ENCODE data around the gene LIMK2.

DNA sequence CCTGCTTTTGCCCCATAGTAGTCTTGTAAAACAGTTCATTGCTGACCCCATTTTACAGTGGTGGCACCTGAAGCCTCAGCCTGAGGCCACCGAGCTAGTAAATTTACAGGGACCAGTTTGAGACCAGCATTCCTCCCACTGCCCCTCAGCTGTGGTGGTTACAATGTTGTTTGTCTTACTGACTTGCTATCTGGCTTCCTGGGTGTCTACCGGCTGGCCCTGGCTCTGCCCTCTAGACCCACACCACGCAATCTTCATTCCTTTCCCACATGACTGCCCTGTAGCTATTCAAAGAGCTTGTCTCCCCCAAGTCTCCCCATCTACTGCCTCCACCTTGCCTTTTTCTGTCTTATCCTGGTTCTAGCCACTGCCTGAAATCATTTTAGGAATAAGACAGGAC, 59.4 kb downstream of the LIMK2 start:
- TF ChIP-seq, protein P1, sequence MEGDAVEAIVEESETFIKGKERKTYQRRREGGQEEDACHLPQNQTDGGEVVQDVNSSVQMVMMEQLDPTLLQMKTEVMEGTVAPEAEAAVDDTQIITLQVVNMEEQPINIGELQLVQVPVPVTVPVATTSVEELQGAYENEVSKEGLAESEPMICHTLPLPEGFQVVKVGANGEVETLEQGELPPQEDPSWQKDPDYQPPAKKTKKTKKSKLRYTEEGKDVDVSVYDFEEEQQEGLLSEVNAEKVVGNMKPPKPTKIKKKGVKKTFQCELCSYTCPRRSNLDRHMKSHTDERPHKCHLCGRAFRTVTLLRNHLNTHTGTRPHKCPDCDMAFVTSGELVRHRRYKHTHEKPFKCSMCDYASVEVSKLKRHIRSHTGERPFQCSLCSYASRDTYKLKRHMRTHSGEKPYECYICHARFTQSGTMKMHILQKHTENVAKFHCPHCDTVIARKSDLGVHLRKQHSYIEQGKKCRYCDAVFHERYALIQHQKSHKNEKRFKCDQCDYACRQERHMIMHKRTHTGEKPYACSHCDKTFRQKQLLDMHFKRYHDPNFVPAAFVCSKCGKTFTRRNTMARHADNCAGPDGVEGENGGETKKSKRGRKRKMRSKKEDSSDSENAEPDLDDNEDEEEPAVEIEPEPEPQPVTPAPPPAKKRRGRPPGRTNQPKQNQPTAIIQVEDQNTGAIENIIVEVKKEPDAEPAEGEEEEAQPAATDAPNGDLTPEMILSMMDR (conservative IDR thresholded peaks at IDR 0.05), result no peak
- TF ChIP-seq ZFX (IDR thresholded peaks at IDR 0.05), result no peak

All from C4-2B (cell line).